Stomach (tissue), 9 donors: Measurements from ENCODE around the gene NCAPD3. TPM values are rescaled to one million over a fixed set of nuclear protein-coding genes. Genes with fewer than 3 reads are reported as not detected.

ENCODE experiments used
- DNase-seq, 2 donors: peaks; one replicate each; pipeline versions ENCODE4 v3.0.0 to v3.0.0-alpha.2; 2013 to 2019
- H3K27ac ChIP-seq, 5 donors: fragments of 200-600 bp in 4 of 5; sonication (generic) in 4 of 5; one replicate each; pipeline ENCODE4 v1.5.1; 2013 to 2019; ENCODE audit warnings: mild to moderate bottlenecking in 1 of 5, moderate library complexity in 1 of 5
- H3K27me3 ChIP-seq, 3 donors: fragments of 200-600 bp; sonication (generic); one replicate each; pipeline ENCODE4 v1.5.1; 2017 to 2019; ENCODE audit warnings: mixed run types in 1 of 3
- H3K36me3 ChIP-seq, 4 donors: fragments of 200-600 bp; sonication (generic); 1 replicate in 3 of 4; 2 replicates in 1 of 4; pipeline ENCODE4 v1.5.1; 2016 to 2019
- H3K4me1 ChIP-seq, 4 donors: fragments of 200-600 bp; sonication (generic); one replicate each; pipeline ENCODE4 v1.5.1; 2016 to 2019
- H3K4me3 ChIP-seq, 4 donors: fragments of 200-600 bp; sonication (generic) in 3 of 4; one replicate each; pipeline ENCODE4 v1.5.1; 2016 to 2019; ENCODE audit warnings: mild to moderate bottlenecking in 1 of 4
- H3K9me3 ChIP-seq, 4 donors: fragments of 200-600 bp; sonication (generic); one replicate each; pipeline ENCODE4 v1.5.1; 2016 to 2019
- EP300 ChIP-seq: sonication (generic); formaldehyde crosslinking; IDR thresholded peaks from one replicate; pipeline ENCODE4 v1.6.1; 2017; ENCODE audit warnings: antibody characterized with exemption
- POLR2A ChIP-seq, 4 donors: fragments of 450-650 bp; IDR thresholded peaks; one replicate each; pipeline ENCODE4 v1.6.1; 2016; ENCODE audit warnings: antibody characterized with exemption in 4 of 4, control low read depth in 2 of 4, mild to moderate bottlenecking in 1 of 4, moderate library complexity in 1 of 4
- POLR2AphosphoS5 ChIP-seq, 3 donors: sonication (generic); formaldehyde crosslinking; IDR thresholded peaks; one replicate each; pipeline ENCODE4 v1.6.1; 2016; ENCODE audit warnings: antibody characterized with exemption in 3 of 3
- WGBS, 5 donors: extraction: QIAGEN DNeasy Blood & Tissue Kit in 3 of 5; methylation state at CpG; one replicate each; pipeline versions ENCODE4 v1.1.5 to v1.1.7; 2013 to 2018; 5-methylcytosine and 5-hydroxymethylcytosine counted together
- intact Hi-C: fragments of 100-400 bp; cut with DNase I; formaldehyde crosslinking; loops from one replicate; pipeline ENCODE4 v1.15.1; 2023; ENCODE audit warnings: low total_unique reads
- polyA plus RNA-seq, 3 donors: library from polyadenylated mRNA; stranded (reverse); fragments of 200-250 nt; gene quantifications; one replicate each; pipeline ENCODE4 v1.2.3, GENCODE V29; 2013
- total RNA-seq, 5 donors: library from RNA; depleted of rRNA; stranded (reverse); fragments of >200 nt; gene quantifications; one replicate each; pipeline versions ENCODE4 v1.1.0 to v1.2.3, GENCODE V29; 2014 to 2016
- TF ChIP-seq, protein P1 (sequence below), 7 experiments: fragments of 450-650 bp in 4 of 7; fragments of 200-600 bp in 3 of 7; sonication (generic) in 3 of 7; IDR thresholded peaks; one replicate each; pipeline ENCODE4 v1.5.1; 2016 to 2019; ENCODE audit warnings: antibody characterized with exemption in 7 of 7, control low read depth in 2 of 7, mild to moderate bottlenecking in 1 of 7
- donor health status: healthy with polysubstance abuse.
- donor health status: Bipolar disorder and iron deficiency.
- donor health status: healthy.

NCAPD3 gene
- total and polyA plus RNA-seq, 8 donors: 3.3 to 27.8 (median 10.2) TPM

DNA sequence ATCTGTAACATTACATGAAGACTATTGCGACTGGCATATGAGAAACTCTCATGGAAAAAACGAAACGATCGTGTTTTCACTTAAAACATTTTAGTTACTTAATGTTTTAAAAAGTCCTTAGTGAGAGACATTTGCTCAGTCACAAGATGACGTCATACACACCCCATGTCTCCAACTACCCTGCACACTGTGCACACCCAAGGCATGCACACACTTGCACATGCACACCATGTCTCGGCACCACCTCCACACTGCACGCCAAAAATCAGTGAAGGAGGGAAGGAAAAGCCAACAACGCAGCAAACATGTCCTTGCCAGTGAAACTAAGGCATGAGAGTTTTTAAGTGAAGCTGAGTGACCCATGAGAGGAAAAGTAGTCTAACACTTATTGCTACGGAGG, 18.0 kb downstream of the NCAPD3 start:
- H3K4me1 ChIP-seq: no peaks in the 10 kb centered on the region
- no peak overlapping the region for H3K4me3 ChIP-seq
- WGBS, 5 donors: 91 to 97% (median 95%) methylated on average over 9 of the region's 9 CpGs
- H3K9me3 ChIP-seq: no peaks in the 10 kb centered on the region
- H3K36me3 ChIP-seq: peaks cover 35 to 87% (median 83%) of the 10 kb centered on the region in 4 donors
- DNase-seq: no peak
- H3K27ac ChIP-seq: no peak overlapping the region
- intact Hi-C loops: no loop called here
- H3K27me3 ChIP-seq: no peaks in the 10 kb centered on the region
- no peak for TF ChIP-seq EP300
- TF ChIP-seq, protein P1, sequence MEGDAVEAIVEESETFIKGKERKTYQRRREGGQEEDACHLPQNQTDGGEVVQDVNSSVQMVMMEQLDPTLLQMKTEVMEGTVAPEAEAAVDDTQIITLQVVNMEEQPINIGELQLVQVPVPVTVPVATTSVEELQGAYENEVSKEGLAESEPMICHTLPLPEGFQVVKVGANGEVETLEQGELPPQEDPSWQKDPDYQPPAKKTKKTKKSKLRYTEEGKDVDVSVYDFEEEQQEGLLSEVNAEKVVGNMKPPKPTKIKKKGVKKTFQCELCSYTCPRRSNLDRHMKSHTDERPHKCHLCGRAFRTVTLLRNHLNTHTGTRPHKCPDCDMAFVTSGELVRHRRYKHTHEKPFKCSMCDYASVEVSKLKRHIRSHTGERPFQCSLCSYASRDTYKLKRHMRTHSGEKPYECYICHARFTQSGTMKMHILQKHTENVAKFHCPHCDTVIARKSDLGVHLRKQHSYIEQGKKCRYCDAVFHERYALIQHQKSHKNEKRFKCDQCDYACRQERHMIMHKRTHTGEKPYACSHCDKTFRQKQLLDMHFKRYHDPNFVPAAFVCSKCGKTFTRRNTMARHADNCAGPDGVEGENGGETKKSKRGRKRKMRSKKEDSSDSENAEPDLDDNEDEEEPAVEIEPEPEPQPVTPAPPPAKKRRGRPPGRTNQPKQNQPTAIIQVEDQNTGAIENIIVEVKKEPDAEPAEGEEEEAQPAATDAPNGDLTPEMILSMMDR (IDR thresholded peaks at IDR 0.05): no peak
- no peak for TF ChIP-seq POLR2AphosphoS5 (IDR thresholded peaks at IDR 0.05)
- TF ChIP-seq POLR2A (IDR thresholded peaks at IDR 0.05): no peak

DNA sequence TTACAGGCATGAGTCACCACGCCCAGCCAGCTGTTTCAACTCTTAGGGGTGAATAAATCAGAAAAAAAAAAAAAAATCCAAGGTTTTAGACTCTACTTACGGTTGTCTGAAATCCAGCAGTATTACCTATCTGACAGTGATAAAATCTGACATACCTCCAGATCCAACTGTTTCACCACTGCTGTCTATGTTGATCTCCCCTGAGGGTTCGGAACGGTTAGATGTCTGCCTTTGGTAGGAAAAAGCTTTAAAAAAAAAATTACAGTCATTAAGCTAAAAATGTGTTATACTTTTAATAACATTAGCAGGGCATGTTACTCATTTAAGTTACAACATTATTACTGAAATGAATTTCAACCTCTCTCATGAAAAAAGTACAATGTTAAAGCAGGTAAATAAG, 21.1 kb downstream of the NCAPD3 start:
- Histone ChIP-seq H3K27me3 (no peaks in the 10 kb centered on the region), H3K36me3 (peaks cover 33 to 90% (median 72%) of the 10 kb centered on the region in 4 donors), H3K27ac (no peak overlapping the region), H3K4me3 (no peak overlapping the region), H3K9me3 (no peaks in the 10 kb centered on the region), H3K4me1 (no peaks in the 10 kb centered on the region)
- WGBS, 5 donors: 94 to 96% (median 95%) methylated on average over 4 of the region's 4 CpGs
- intact Hi-C loops: no loop called here
- no peak for DNase-seq
- no peak for TF ChIP-seq POLR2AphosphoS5 (IDR thresholded peaks at IDR 0.05)
- TF ChIP-seq POLR2A (IDR thresholded peaks at IDR 0.05): no peak
- TF ChIP-seq, protein P1 (IDR thresholded peaks at IDR 0.05): no peak

DNA sequence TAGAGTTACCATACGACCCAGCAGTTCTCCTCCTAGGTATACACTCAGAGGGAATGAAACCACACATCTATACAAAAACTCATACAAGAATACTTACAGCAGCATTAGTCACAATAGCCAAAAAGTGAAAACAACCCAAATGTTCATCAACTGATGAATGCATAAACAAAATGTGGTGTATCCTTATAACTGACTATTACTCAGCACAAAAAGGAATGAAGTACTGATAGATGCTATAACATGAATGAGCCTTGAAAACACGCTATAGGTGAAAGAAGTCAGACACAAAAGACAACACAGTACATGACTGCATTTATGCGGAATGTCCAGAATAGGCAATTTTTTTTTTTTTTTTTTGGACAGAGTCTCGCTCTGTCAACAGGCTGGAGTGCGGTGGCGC, 23.1 kb downstream of the NCAPD3 start:
- no peaks in the 10 kb centered on the region for H3K27me3 ChIP-seq
- WGBS, 5 donors: 92 to 98% (median 97%) methylated on average over 6 of the region's 6 CpGs
- TF ChIP-seq EP300 (no peak), POLR2A (IDR thresholded peaks at IDR 0.05) (no peak), POLR2AphosphoS5 (IDR thresholded peaks at IDR 0.05) (no peak)
- TF ChIP-seq, protein P1 (IDR thresholded peaks at IDR 0.05): no peak
- intact Hi-C loops: no loop called here
- H3K36me3 ChIP-seq: peaks cover 25 to 96% (median 69%) of the 10 kb centered on the region in 4 donors
- H3K4me3 ChIP-seq: no peak overlapping the region
- DNase-seq: no peak
- H3K9me3 ChIP-seq: no peaks in the 10 kb centered on the region
- H3K4me1 ChIP-seq: no peaks in the 10 kb centered on the region
- H3K27ac ChIP-seq: no peak overlapping the region

DNA sequence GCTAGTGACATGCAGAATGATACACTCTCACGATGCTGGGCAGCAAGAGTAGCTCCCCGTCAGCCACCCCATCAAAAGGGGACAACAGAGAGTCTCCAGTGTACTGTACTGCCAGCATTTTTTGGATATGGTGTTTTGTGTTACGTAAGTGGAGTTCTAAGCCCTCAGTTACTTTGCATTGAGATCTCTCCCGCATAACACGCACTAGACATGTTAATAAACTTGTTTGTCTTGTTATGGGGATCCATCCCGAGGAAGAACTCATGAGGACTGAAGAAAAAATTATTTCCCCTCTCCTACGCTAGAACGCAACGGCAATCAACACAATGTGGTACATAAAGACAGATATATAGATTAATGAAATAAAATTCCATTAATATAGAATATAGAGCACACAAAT, 24.2 kb downstream of the NCAPD3 start:
- TF ChIP-seq, protein P1 (IDR thresholded peaks at IDR 0.05): no peak
- TF ChIP-seq EP300: no peak
- H3K27ac ChIP-seq: no peak overlapping the region
- H3K36me3 ChIP-seq: peaks cover 21 to 92% (median 66%) of the 10 kb centered on the region in 4 donors
- no peaks in the 10 kb centered on the region for H3K4me1 ChIP-seq
- no peak for DNase-seq
- H3K27me3 ChIP-seq: no peaks in the 10 kb centered on the region
- H3K9me3 ChIP-seq: no peaks in the 10 kb centered on the region
- 93 to 99% (median 96%) methylated on average over 9 of the region's 9 CpGs for WGBS, 5 donors
- intact Hi-C loops: no loop called here
- no peak overlapping the region for H3K4me3 ChIP-seq
